Fibroblast of the conjunctiva (primary cell): ENCODE data around the gene HSF2BP.
A peak's percentile ranks its signal among the peaks of the same experiment; 100 is the strongest.
"Not testable (repeated sequence)": the region's sequence is repeated elsewhere in the genome, so short reads cannot be mapped to it uniquely, and the experiment has no call there.

Source experiments
- DNase-seq: peaks from one replicate; pipeline ENCODE4 v3.0.0-alpha.2; 2010; ENCODE audit warnings: low read depth

Gene HSF2BP

GRCh38 chr21:43659136-43660000 is at the start of gene HSF2BP, which contains the start of gene RRP1B:
Gene HSF2BP, minus strand, starts transcription at chr21:43659488. Its CDS starts 1,392 bp downstream, at chr21:43658096.
Gene RRP1B, plus strand, starts transcription at chr21:43659560. Its CDS starts 105 bp downstream, at chr21:43659665.
- DNase-seq, result peak; percentile 44

DNA sequence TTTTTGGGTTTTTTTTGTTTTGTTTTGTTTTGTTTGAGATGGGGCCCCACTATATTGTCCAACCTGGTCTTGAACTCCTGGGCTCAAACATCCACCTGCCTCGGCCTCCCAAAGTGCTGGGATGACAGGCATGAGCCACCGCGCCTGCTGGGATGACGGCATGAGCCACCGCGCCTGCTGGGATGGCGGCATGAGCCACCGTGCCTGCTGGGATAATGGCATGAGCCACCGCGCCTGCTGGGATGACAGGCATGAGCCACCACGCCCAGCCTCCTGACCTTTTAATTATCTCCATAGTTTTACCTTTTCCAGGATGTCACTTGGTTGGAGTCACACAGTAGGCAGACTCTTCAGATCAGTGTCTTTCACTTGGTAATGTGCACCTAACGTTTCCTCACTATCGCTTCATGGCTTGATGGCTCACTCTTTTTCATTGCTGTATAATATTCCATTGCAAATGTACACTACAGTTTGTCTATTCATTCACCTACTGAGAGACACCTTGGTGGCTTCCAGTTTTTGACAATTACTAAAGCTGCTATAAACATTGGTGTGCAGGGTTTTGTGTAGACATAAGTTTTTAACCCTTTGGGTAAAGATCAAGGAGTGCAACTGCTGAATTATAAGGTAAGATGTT is 49.6 kb upstream of the HSF2BP start:
- DNase-seq, result no peak

GRCh38 chr21:43707462-43707861 is 48.2 kb upstream of the HSF2BP start:
- no peak for DNase-seq

DNA sequence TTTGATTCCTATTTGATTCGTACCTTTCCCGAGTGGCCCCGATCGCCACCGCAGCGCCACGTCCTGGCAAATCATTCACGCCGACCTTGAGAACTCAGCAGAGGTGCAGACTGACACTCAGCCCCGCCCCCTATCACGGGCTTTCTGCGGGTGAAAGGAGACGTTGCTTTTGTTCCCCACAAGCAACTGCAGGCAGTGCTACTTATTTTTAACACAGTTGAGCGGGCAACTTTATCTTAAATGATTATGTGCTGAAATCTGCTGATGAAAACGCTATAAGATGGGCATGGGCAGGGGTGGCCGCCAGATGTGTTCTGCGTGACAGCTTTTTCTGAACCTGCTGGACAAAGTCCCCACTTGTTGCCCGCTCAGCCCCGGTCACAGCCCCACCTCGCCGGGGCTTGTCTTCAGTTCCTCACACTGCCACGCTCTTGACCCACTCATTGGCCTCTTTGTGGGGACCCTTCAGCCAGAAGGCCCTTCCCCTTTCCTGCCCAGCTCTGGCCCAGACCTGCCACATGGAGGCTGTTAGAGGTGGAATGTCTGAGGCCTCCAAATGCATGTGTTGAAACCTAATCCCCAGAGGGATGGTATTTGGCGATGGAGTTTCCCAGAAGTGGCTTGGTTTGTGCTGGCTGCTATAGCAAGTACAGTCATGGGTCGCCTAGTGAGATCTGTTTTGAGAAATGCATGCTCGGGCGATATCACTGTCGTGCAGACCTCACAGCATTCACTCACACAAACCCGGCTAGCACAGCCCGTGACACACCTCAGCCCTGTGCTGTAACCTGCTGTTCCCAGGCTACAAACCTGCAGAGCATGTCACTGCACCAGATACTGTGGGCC is 44.0 kb upstream of the HSF2BP start:
- DNase-seq, result peak; percentile 70

DNA sequence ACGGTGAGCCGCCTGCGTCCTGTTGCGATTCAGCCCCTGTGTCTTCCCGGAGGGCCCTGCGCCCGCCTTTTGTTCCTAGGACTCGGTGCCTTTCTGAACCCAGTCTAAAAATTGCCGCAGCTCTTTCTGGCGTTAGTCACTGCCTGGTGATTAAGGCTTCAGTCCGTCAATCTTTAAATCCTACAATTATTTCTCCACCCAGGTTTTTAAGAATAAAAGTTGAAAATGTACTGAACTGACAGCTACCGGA is 43.4 kb upstream of the HSF2BP start:
- DNase-seq, result no peak

DNA sequence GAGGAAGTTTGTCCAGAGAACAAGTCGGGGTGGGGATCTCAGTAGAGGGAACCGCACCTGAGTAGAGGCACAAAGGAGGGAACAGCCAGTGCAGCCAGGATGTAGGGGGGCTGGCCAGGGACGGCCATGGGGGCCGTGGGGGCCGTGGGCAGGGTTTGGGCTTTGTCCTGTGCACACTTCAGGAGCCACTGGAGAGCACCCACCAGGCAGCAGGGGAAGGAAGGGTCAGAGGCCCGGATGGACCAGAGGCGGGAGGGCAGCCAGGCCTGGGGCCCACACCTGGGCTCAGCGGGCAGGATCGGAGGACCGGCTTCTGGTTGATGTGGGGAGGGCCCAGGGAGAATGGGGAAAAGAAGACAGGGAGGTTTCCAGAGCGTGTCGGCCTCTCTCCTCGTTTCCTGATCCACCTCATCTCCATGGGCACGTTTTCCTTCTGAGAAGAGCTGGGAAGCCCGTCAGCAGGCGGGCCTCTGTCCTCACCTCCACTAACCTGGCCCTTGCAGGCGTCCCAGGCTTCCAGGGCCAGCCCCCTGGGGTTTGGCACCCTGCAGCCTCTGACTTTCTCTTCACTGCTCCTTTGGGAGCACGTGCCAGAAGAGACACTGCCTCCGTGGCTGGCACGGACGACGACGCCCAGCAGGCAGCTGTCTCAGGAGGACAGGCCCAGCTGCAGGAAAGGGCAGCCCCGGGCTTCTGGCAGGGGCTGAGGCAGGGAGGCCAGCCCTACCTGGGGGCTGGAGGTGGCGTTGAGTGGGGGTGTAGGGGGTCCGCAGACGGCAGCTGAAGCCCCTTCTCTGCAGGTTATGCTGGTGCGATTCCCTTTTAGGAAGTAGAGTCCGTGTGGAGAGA is 42.9 kb upstream of the HSF2BP start:
- no peak for DNase-seq

GRCh38 chr21:43699933-43700599 is 40.8 kb upstream of the HSF2BP start:
- DNase-seq, result no peak

DNA sequence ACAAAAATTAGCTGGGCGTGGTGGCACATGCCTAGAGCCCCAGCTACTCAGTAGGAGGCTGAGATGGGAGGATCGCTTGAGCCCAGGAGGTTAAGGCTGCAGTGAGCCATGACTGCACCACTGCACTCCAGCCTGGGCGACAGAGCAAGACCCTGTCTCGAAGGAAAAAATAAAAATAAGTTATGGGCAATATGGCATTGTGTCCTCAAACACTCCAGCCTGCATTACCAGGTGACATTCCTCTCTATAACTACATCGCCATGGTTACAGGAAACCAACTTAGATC is 40.1 kb upstream of the HSF2BP start:
- not testable (repeated sequence) for DNase-seq

GRCh38 chr21:43697758-43698643 is 38.7 kb upstream of the HSF2BP start:
- DNase-seq, result no peak

DNA sequence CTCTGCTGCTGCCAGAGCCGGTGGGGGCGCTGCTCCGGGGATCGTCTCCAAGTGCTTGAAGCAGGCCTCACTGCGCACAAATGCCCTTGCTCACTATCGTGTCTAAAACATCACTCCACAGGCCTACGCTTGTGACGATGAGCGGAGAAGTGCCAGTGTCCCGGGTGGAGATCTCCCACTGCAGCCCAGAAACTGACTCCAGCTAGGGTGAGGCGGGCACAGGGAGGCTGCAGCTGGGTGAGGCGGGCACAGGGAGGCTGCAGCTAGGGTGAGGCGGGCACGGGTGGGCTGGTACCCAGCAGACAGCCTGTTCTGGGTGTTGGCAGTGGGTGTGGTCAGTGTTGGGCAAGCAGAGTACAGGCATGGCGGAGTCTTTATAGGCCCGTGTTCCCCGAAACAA is 36.9 kb upstream of the HSF2BP start:
- DNase-seq, result no peak

GRCh38 chr21:43694437-43695079 is 35.3 kb upstream of the HSF2BP start:
- no peak for DNase-seq

DNA sequence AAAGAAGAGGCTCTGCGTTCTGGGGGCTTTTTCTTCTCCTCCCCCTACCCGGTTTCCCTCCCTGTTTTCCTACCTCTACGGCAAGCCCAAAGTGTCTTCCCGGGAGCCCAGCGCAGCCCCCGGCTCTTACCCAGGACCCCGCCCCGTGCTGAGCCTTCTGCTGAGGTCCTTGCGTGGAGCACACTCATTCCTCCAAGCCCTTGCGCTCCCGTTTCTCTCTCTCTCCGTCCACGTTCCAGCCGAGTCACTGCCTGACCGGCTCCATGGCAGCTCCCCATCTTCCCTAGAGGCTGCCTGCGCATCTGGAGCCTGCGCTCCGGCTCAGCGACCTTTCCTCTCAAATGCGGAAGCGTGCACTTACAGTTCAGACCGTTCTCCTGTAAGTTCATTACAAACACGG is 34.7 kb upstream of the HSF2BP start:
- DNase-seq, result no peak

DNA sequence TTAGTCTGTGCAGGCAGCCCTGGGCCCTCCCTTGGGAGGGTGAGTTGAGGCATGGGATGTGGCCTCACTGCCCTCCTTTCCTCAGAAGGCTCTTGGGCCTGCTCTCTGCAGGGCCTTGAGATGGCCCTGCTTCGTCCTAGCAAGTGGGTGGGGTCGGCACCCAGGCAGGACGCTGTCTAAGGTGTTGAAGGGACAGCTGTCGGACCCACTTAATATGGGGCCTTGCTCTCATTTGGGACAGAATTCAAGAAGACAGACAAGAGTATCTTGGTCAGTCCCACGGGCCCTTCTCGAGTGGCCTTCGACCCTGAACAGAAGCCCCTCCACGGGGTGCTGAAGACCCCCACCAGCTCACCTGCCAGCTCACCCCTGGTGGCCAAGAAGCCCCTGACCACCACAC is 33.7 kb upstream of the HSF2BP start:
- DNase-seq, result no peak

DNA sequence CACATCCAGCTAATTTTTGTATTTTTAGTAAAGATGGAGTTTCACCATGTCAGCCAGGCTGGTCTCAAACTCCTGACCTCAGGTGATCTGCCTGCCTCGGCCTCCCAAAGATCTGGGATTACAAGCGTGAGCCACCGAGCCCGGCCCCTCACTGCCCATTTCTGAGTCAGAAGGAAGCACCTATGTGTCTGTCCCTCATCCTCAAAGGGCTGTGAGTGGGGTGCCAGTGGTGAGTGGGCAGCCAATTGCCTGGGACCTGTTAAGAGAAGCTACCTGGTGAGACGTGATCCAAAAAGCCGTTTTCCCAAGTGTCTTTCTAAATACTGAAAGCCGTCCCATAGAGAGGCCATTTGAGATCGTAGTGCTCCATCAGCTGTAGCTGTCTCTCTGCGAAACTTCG is 32.5 kb upstream of the HSF2BP start:
- no peak for DNase-seq

- DNase-seq, result no peak
These were observed 32.0 kb upstream of the HSF2BP start for GRCh38 chr21:43691086-43691795.

- no peak for DNase-seq
These were observed 31.1 kb upstream of the HSF2BP start for GRCh38 chr21:43690346-43690745.

GRCh38 chr21:43689556-43690337 is 30.5 kb upstream of the HSF2BP start:
- no peak for DNase-seq

DNA sequence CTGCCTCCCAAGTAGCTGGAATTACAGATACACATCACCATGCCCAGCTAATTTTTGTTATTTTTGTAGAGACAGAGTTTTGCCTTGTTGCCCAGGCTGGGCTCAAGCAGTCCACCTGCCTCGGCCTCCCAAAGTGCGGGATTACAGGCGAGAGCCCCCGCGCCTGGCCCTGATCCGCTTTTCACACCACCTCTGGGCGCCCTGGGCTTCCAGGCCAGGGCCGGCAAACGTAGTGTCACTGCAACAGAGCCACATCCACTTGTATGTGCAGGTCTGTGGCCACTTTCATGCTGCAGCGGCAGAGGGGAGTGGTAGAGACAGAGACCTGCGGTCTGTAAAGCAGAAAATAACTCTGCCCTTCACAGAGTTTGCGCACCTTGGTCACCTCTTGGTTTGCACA is 29.6 kb upstream of the HSF2BP start:
- DNase-seq, result no peak
